Ovary (tissue), 3 donors: ENCODE measurements around the gene SYT2.

ENCODE experiments used
- CTCF ChIP-seq, 3 donors: fragments of 450-650 bp in 2 of 3; fragments of 200-600 bp in 1 of 3; IDR thresholded peaks; one replicate each; pipeline versions ENCODE4 v1.5.1 to v1.8.0; 2016 to 2022; ENCODE audit warnings: antibody characterized with exemption in 3 of 3, mild to moderate bottlenecking in 1 of 3
- EP300 ChIP-seq: sonication (generic); formaldehyde crosslinking; IDR thresholded peaks from one replicate; pipeline ENCODE4 v1.6.1; 2017; ENCODE audit warnings: antibody characterized with exemption
- donor health status: DM: no; HTN: no; CAD: no.

DNA sequence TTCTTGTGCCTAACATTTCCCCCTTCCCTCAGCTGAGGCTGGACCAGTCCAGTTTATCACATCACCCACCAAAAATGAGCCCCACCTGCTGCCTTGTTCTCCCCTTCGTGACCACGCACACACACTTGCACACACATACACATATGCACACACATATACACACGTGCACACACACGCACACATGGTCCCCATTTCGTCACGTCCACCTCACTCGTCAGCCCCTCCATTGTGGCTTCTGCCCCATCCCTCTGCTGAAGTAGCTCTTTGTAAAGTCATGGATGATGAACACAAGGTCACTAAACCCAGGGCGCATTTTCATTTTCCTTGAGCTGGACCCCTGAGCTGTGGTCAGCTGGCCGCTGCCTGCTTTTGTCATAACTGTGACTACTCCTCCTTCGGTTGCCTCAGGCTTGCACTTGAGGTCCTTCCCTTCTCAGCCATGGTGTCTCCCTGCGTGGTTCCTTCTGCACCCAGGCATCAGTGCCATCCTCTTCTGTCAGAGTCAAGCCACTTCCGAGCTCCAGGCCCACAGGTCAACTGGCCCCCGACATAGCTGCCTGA, 93.8 kb downstream of the SYT2 start:
- TF ChIP-seq CTCF (IDR thresholded peaks at IDR 0.05) (no peak), EP300 (no peak)
